SH-SY5Y (cell line): ENCODE data around the gene STX16.

Experiments used
- GATA2 ChIP-seq: IDR thresholded peaks from 2 replicates; pipeline ENCODE4 v1.6.1; 2011; ENCODE audit warnings: mild to moderate bottlenecking, low read depth, low read length
- GATA3 ChIP-seq: IDR thresholded peaks from 2 replicates; pipeline ENCODE4 v1.6.1; 2011; ENCODE audit warnings: low read depth, mild to moderate bottlenecking, low read length, moderate library complexity

Gene STX16

GRCh38 chr20:58637466-58638213, 13.4 kb upstream of the STX16 start:
- TF ChIP-seq GATA2, result no peak
- TF ChIP-seq GATA3, result no peak

GRCh38 chr20:58638467-58639181, 12.5 kb upstream of the STX16 start:
- TF ChIP-seq GATA3 (no peak), GATA2 (no peak)

GRCh38 chr20:58639182-58640146, 11.6 kb upstream of the STX16 start:
- TF ChIP-seq GATA3, result no peak
- no peak for TF ChIP-seq GATA2

GRCh38 chr20:58640446-58640845, 10.6 kb upstream of the STX16 start:
- no peak for TF ChIP-seq GATA2

- TF ChIP-seq GATA3 (no peak), GATA2 (no peak)
These were observed 8.6 kb upstream of the STX16 start for GRCh38 chr20:58642441-58642840.

- TF ChIP-seq GATA3, result no peak
- no peak for TF ChIP-seq GATA2
These were observed 5.6 kb upstream of the STX16 start for GRCh38 chr20:58645412-58645968.

GRCh38 chr20:58646257-58646656, 4.8 kb upstream of the STX16 start:
- TF ChIP-seq GATA2 (no peak), GATA3 (no peak)

- TF ChIP-seq GATA2 (no peak), GATA3 (no peak)
These were observed 4.4 kb upstream of the STX16 start for GRCh38 chr20:58646703-58647102.

- no peak; the same call in none of the 2 replicates for TF ChIP-seq GATA3
- TF ChIP-seq GATA2, result peak; percentile 82
These were observed 3.8 kb upstream of the STX16 start for GRCh38 chr20:58647162-58647795.

- no peak for TF ChIP-seq GATA3
- TF ChIP-seq GATA2, result no peak
These were observed 3.1 kb upstream of the STX16 start for GRCh38 chr20:58647796-58648501.

- TF ChIP-seq GATA3 (no peak), GATA2 (no peak)
These were observed 1.5 kb upstream of the STX16 start for GRCh38 chr20:58649288-58650180.
